PC-3 (cell line): ENCODE results near the gene INTS1.

Source experiments
- CTCF ChIP-seq: fragments of 300-600 bp; sonication (generic); conservative IDR thresholded peaks from 2 replicates; pipeline ENCODE4 v1.5.1; 2017; ENCODE audit warnings: antibody characterized with exemption, low read depth, mild to moderate bottlenecking, low read length
- EZH2 ChIP-seq: fragments of 300-600 bp; sonication (generic); IDR thresholded peaks from one replicate; pipeline ENCODE4 v1.6.1; 2017; ENCODE audit warnings: antibody characterized with exemption, mild to moderate bottlenecking, low read length; ENCODE audit not compliant: unreplicated experiment
- EZH2phosphoT487 ChIP-seq: fragments of 300-600 bp; sonication (generic); IDR thresholded peaks from 2 replicates; pipeline ENCODE4 v1.6.1; 2018; ENCODE audit warnings: mild to moderate bottlenecking, antibody characterized with exemption, low read length, borderline replicate concordance

DNA sequence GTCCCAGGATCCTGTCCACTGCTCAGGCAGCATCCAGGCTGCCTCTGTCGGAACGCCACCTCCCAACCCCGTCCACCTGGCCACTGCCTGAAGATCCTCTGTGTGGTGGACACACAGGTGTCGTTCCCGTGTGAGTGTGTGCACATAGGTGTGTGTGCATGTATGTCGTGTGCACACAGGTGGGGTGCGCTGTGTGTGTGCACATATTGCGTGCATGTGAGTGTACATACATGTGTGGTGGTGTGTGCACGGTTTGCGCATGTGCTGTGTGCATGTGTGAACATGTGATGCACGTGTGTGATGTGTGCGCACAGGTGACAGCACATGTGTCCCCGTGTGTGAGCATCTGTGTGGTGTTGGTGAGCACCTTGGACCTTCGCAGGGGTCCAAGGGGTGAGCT is 44.8 kb upstream of the INTS1 start:
- TF ChIP-seq CTCF: no peak
- TF ChIP-seq EZH2: no peak
- no peak for TF ChIP-seq EZH2phosphoT487
